IMR-90 (cell line): ENCODE results near the gene CCL20. TPM values are rescaled to one million over a fixed set of nuclear protein-coding genes. Genes with fewer than 3 reads are reported as not detected.
A peak's percentile ranks its signal among the peaks of the same experiment; 100 is the strongest.

Experiments
- ATAC-seq: fragments of 200-7000 bp; cut with Tn5 transposase; 2 replicates; pipeline ENCODE4 v1.9.1; 2020; ENCODE audit warnings: low read depth, mild to moderate bottlenecking, moderate library complexity
- BruUV-seq: library from RNA; stranded (reverse); fragments of 400-500 nt; replicated peaks from 2 replicates; lab custom pipeline; 2021; lab: Mats Ljungman, UMichigan
- CTCF ChIA-PET: fragments of 300-600 bp; formaldehyde crosslinking; extraction: SDS; loops from one replicate; lab custom pipeline; 2021; ENCODE audit warnings: antibody characterized with exemption; lab: Yijun Ruan, JAX
- POLR2A ChIA-PET: fragments of 300-600 bp; sonication (Branson Sonifier 250); formaldehyde crosslinking; loops from one replicate; lab custom pipeline; 2022; ENCODE audit warnings: antibody characterized with exemption; ENCODE audit not compliant: unreplicated experiment; lab: Charles Lee
- DNase-seq: peaks from one replicate; pipeline ENCODE4 v3.0.0; 2013
- H2AFZ ChIP-seq: replicated peaks from 2 replicates; pipeline ENCODE3; 2013; ENCODE audit warnings: low read length, mild to moderate bottlenecking; ENCODE audit not compliant: poor library complexity
- H2AK5ac ChIP-seq: 2 replicates; pipeline ENCODE4 v1.6.1; 2013; ENCODE audit warnings: low read depth, low read length, inconsistent platforms
- H2AK9ac ChIP-seq: replicated peaks from 2 replicates; pipeline ENCODE3; 2013; ENCODE audit warnings: mild to moderate bottlenecking, low read depth, low read length, moderate library complexity; ENCODE audit not compliant: poor library complexity
- H2BK120ac ChIP-seq: 2 replicates; pipeline ENCODE4 v1.6.1; 2013; ENCODE audit warnings: low read depth, low read length, inconsistent platforms
- H2BK15ac ChIP-seq: 3 replicates; pipeline ENCODE4 v1.6.1; 2013; ENCODE audit warnings: low read depth, low read length, inconsistent platforms
- H2BK20ac ChIP-seq: 2 replicates; pipeline ENCODE4 v1.6.1; 2013; ENCODE audit warnings: low read depth, mild to moderate bottlenecking, inconsistent platforms, low read length, moderate library complexity
- H2BK5ac ChIP-seq: 2 replicates; pipeline ENCODE4 v1.6.1; 2013; ENCODE audit warnings: mild to moderate bottlenecking, low read depth, low read length, inconsistent platforms; ENCODE audit not compliant: poor library complexity, severe bottlenecking
- H3K14ac ChIP-seq: replicated peaks from 2 replicates; pipeline ENCODE4 v1.6.1; 2013; ENCODE audit warnings: low read depth, low read length, inconsistent platforms
- H3K18ac ChIP-seq: 2 replicates; pipeline ENCODE4 v1.6.1; 2013; ENCODE audit warnings: low read depth, low read length, control low read depth
- H3K23ac ChIP-seq: 2 replicates; pipeline ENCODE4 v1.6.1; 2013; ENCODE audit warnings: low read depth, low read length, inconsistent platforms
- H3K27ac ChIP-seq: 2 replicates; pipeline ENCODE4 v1.5.1; 2013; ENCODE audit warnings: mild to moderate bottlenecking, control low read depth, low read length; ENCODE audit not compliant: insufficient read depth
- H3K27me3 ChIP-seq: 2 replicates; pipeline ENCODE4 v1.6.1; 2013; ENCODE audit warnings: low read length; ENCODE audit not compliant: control insufficient read depth, insufficient read depth
- H3K36me3 ChIP-seq: 2 replicates; pipeline ENCODE4 v1.6.1; 2013; ENCODE audit warnings: low read length, mixed read lengths; ENCODE audit not compliant: control insufficient read depth, insufficient read depth
- H3K4ac ChIP-seq: 2 replicates; pipeline ENCODE4 v1.6.1; 2013; ENCODE audit warnings: low read depth, low read length, inconsistent platforms
- H3K4me1 ChIP-seq: 2 replicates; pipeline ENCODE4 v1.6.1; 2013; ENCODE audit warnings: low read length, mixed read lengths; ENCODE audit not compliant: control insufficient read depth, insufficient read depth
- H3K4me2 ChIP-seq: 2 replicates; pipeline ENCODE4 v1.6.1; 2013; ENCODE audit warnings: low read depth, mild to moderate bottlenecking, control low read depth, low read length, moderate library complexity
- H3K4me3 ChIP-seq: 2 replicates; pipeline ENCODE4 v1.5.1; 2013; ENCODE audit warnings: low read depth, mild to moderate bottlenecking, control low read depth, low read length, moderate library complexity; ENCODE audit not compliant: insufficient read depth
- H3K56ac ChIP-seq: 2 replicates; pipeline ENCODE4 v1.6.1; 2013; ENCODE audit warnings: low read length, inconsistent platforms; ENCODE audit not compliant: insufficient read depth; ENCODE audit errors: extremely low read depth
- H3K79me1 ChIP-seq, 2 experiments: 2 replicates each; pipeline ENCODE4 v1.6.1; 2013; ENCODE audit warnings: low read length in 2 of 2, inconsistent platforms in 1 of 2, low read depth in 1 of 2
- H3K9ac ChIP-seq: 2 replicates; pipeline ENCODE4 v1.6.1; 2013; ENCODE audit warnings: low read depth, low read length, control low read depth
- H3K9me1 ChIP-seq: 2 replicates; pipeline ENCODE4 v1.6.1; 2013; ENCODE audit warnings: low read length, inconsistent platforms; ENCODE audit not compliant: insufficient read depth
- H3K9me3 ChIP-seq: 2 replicates; pipeline ENCODE4 v1.6.1; 2013; ENCODE audit warnings: low read length; ENCODE audit not compliant: control insufficient read depth, insufficient read depth
- H4K20me1 ChIP-seq: 2 replicates; pipeline ENCODE4 v1.6.1; 2013; ENCODE audit warnings: low read length, inconsistent platforms; ENCODE audit not compliant: insufficient read depth
- H4K5ac ChIP-seq: 2 replicates; pipeline ENCODE4 v1.6.1; 2013; ENCODE audit warnings: mild to moderate bottlenecking, low read depth, low read length, control low read depth
- H4K8ac ChIP-seq, 2 experiments: 2 replicates each; pipeline ENCODE4 v1.6.1; 2013; ENCODE audit warnings: low read depth in 2 of 2, low read length in 2 of 2, control low read depth in 1 of 2, inconsistent platforms in 1 of 2
- H4K91ac ChIP-seq: 2 replicates; pipeline ENCODE4 v1.6.1; 2013; ENCODE audit warnings: low read depth, low read length, inconsistent platforms; ENCODE audit not compliant: insufficient read depth
- BHLHE40 ChIP-seq: fragments of 150-350 bp; IDR thresholded peaks from 2 replicates; pipeline ENCODE4 v1.6.1; 2016; ENCODE audit warnings: mild to moderate bottlenecking, low read depth, low read length
- CHD1 ChIP-seq: IDR thresholded peaks from 2 replicates; pipeline ENCODE4 v1.6.1; 2012; ENCODE audit warnings: low read depth, low read length, improper control_type of control experiment
- MAZ ChIP-seq: IDR thresholded peaks from 2 replicates; pipeline ENCODE4 v1.6.1; 2012; ENCODE audit warnings: low read depth, mild to moderate bottlenecking, low read length, improper control_type of control experiment, moderate library complexity, borderline replicate concordance
- MXI1 ChIP-seq: IDR thresholded peaks from 2 replicates; pipeline ENCODE4 v1.6.1; 2012; ENCODE audit warnings: low read depth, mild to moderate bottlenecking, low read length, moderate library complexity, borderline replicate concordance
- NFE2L2 ChIP-seq: fragments of 150-350 bp; IDR thresholded peaks from 2 replicates; pipeline ENCODE4 v1.6.1; 2016; ENCODE audit warnings: low read depth, mild to moderate bottlenecking, low read length
- POLR2A ChIP-seq: IDR thresholded peaks from 2 replicates; pipeline ENCODE4 v1.6.1; 2012; ENCODE audit warnings: mild to moderate bottlenecking, low read depth, low read length
- RAD21 ChIP-seq: IDR thresholded peaks from 2 replicates; pipeline ENCODE4 v1.6.1; 2012; ENCODE audit warnings: low read length, improper control_type of control experiment
- RCOR1 ChIP-seq: IDR thresholded peaks from 2 replicates; pipeline ENCODE4 v1.6.1; 2012; ENCODE audit warnings: mild to moderate bottlenecking, low read length, improper control_type of control experiment; ENCODE audit not compliant: insufficient replicate concordance
- WGBS, 2 experiments: methylation state at CpG; one replicate each; pipeline versions ENCODE4 v1.1.5 to v1.1.7; 2013; ENCODE audit warnings: missing lambda C conversion rate in 2 of 2; ENCODE audit not compliant: insufficient read length in 1 of 2; ENCODE audit errors: extremely low coverage in 2 of 2; 5-methylcytosine and 5-hydroxymethylcytosine counted together
- dilution Hi-C: fragments of 300-500 bp; cut with HindIII; formaldehyde crosslinking; loops from one replicate; pipeline ENCODE4 v1.14.3; 2018; ENCODE audit warnings: low sequenced_read_pairs; ENCODE audit not compliant: unreplicated experiment
- in situ Hi-C: fragments of 300-500 bp; cut with MboI; formaldehyde crosslinking; loops from 3 replicates; pipeline ENCODE4 v1.14.3; 2019; ENCODE audit warnings: low sequenced_read_pairs, inconsistent platforms, mixed read lengths
- intact Hi-C: fragments of 100-400 bp; cut with micrococcal nuclease; formaldehyde crosslinking; loops from 2 replicates; pipeline ENCODE4 v1.10.0; 2022
- polyA plus RNA-seq, 3 experiments: library from polyadenylated mRNA; depleted of rRNA; stranded (reverse); fragments of >200 nt; gene quantifications; 2 replicates each; pipeline ENCODE4 v1.2.3, GENCODE V29; 2012; ENCODE audit warnings: low replicate concordance in 1 of 3
- total RNA-seq: library from RNA; depleted of rRNA; stranded (reverse); fragments of >200 nt; gene quantifications from 2 replicates; pipeline ENCODE4 v1.2.3, GENCODE V29; 2012
- TF ChIP-seq, protein P1 (sequence below): fragments of 150-350 bp; IDR thresholded peaks from 2 replicates; pipeline ENCODE4 v1.6.1; 2016; ENCODE audit warnings: low read depth, mild to moderate bottlenecking, low read length, moderate library complexity, borderline replicate concordance
- TF ChIP-seq, protein P2 (sequence below): fragments of 150-350 bp; IDR thresholded peaks from 2 replicates; pipeline ENCODE4 v1.6.1; 2017; ENCODE audit warnings: mild to moderate bottlenecking, antibody characterized with exemption, low read length, low read depth

The CCL20 gene
- total and polyA plus RNA-seq, 2 of the 4 experiments (the other 2 are of a cell fraction) = not detected

DNA sequence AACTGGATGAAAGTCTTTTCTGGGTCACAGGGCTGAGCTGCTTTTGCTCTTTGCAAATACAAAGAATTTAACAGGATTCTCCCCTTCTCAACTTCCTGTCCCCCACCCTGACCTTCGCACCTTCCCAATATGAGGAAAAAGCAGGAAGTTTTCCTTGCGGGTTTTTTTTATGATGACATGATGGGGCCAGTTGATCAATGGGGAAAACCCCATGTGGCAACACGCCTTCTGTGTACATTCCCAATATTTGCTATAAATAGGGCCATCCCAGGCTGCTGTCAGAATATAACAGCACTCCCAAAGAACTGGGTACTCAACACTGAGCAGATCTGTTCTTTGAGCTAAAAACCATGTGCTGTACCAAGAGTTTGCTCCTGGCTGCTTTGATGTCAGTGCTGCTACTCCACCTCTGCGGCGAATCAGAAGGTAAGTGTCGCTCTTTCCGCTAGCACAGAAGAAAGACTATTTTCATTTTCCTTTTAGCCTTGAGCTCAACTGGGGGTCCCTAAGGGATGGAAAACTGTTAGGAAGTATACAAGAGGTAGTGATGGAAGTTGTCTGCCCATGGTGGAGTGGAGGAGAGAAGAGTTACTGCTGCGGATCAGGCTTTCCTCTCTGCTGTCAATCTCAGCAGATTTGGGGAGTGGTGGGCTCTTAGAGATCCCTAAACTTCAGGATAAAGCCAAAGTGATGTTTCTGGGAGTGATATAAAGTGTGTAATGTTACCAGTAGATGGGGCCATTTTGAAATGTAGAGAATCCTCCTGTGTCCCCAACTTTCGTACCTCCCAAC is at the start of gene CCL20 (continued):
- TF ChIP-seq, protein P1, sequence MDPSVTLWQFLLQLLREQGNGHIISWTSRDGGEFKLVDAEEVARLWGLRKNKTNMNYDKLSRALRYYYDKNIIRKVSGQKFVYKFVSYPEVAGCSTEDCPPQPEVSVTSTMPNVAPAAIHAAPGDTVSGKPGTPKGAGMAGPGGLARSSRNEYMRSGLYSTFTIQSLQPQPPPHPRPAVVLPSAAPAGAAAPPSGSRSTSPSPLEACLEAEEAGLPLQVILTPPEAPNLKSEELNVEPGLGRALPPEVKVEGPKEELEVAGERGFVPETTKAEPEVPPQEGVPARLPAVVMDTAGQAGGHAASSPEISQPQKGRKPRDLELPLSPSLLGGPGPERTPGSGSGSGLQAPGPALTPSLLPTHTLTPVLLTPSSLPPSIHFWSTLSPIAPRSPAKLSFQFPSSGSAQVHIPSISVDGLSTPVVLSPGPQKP = no peak

DNA sequence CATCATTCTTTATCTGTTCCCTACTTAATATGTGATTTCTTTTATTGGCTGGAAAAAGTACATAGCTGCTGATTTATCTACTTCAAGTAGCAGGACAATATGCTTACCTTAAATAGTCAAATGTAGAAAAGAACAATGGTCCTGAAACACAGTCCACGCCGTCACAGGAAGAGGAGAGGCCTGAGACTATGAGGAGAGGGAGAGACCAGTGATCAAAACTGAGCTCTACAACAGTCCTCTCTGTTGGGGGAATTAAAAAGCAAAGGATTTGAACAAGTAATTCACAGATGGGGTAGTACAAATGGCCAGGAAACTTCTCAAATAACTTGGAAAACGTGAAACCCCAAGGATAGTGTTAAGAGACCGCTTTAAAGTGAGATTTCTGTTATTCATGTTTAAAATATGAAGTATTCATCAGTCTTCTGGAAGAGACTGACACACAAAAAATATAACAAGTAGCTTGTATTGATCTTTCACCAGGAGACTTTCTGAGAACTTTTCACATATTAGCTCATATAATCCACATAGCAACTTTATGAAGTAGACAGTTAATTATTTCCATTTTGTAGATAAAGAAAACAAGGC is 47.8 kb upstream of the CCL20 start:
- Histone ChIP-seq H2AK9ac (no peak overlapping the region), H2AFZ (peak overlapping the region; percentile 71), H3K27me3 (no peaks in the 10 kb centered on the region), H4K20me1 (no peaks in the 10 kb centered on the region), H3K18ac (no peak overlapping the region), H2BK120ac (no peak overlapping the region), H4K8ac (no peak overlapping the region), H4K5ac (no peak overlapping the region), H4K91ac (no peak overlapping the region; the same call in 1 of the 2 replicates), H3K4ac (no peak overlapping the region), H3K27ac (no peak overlapping the region), H3K4me1 (no peaks in the 10 kb centered on the region), H3K14ac (no peak overlapping the region), H3K9me1 (no peaks in the 10 kb centered on the region), H3K56ac (no peak overlapping the region), H3K23ac (no peak overlapping the region), H3K9me3 (no peaks in the 10 kb centered on the region), H2BK15ac (no peak overlapping the region), H3K4me2 (no peak overlapping the region), H3K9ac (no peak overlapping the region), H2BK5ac (no peak overlapping the region), H3K4me3 (no peak overlapping the region), H2BK20ac (no peak overlapping the region), H3K36me3 (no peaks in the 10 kb centered on the region), H3K79me1 (no peaks in the 10 kb centered on the region), H2AK5ac (no peak overlapping the region)
- intact Hi-C loops = loop anchor here (1.0 to 5.0 kb wide), 7 partner anchors 108 to 636 kb away; no protein-coding TSS in a partner anchor
- WGBS, 2 experiments = no CpG with 5 or more reads among the region's 4 CpGs
- dilution Hi-C loops = no loop called here
- BruUV-seq = no TSS peak
- ATAC-seq (peak; percentile 7), DNase-seq (no peak)
- CTCF ChIA-PET = interaction anchor here (0.6 to 2.7 kb wide), 17 partner anchors 96 to 635 kb away, joined by 3 to 24 read pairs (median 3); no protein-coding TSS in a partner anchor
- in situ Hi-C loops = loop anchor here (5.0 to 10.0 kb wide), 3 partner anchors 291 to 631 kb away; partner anchors contain the start of gene AGFG1
- POLR2A ChIA-PET = interaction anchor here (0.6 kb wide), 2 partner anchors 10 to 120 kb away, joined by 4 to 7 read pairs; no protein-coding TSS in a partner anchor
- TF ChIP-seq BHLHE40 (no peak), MXI1 (no peak), RAD21 (no peak), MAZ (no peak), NFE2L2 (no peak), CHD1 (no peak), POLR2A (no peak), RCOR1 (no peak)
- TF ChIP-seq, protein P2, sequence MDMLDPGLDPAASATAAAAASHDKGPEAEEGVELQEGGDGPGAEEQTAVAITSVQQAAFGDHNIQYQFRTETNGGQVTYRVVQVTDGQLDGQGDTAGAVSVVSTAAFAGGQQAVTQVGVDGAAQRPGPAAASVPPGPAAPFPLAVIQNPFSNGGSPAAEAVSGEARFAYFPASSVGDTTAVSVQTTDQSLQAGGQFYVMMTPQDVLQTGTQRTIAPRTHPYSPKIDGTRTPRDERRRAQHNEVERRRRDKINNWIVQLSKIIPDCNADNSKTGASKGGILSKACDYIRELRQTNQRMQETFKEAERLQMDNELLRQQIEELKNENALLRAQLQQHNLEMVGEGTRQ = no peak
- TF ChIP-seq, protein P1 = no peak
